Ectodermal cell (in vitro differentiated cells): ENCODE results near the gene NAA10.

ENCODE experiments used
- H3K27ac ChIP-seq: 2 replicates; pipeline ENCODE4 v1.7.0; 2013; ENCODE audit warnings: mild to moderate bottlenecking, low read depth, low read length; ENCODE audit not compliant: insufficient read depth, poor library complexity, severe bottlenecking
- H3K27me3 ChIP-seq: 2 replicates; pipeline ENCODE4 v1.7.0; 2013; ENCODE audit warnings: mild to moderate bottlenecking, low read length; ENCODE audit not compliant: insufficient read depth, control insufficient read depth, poor library complexity, severe bottlenecking
- H3K36me3 ChIP-seq: one replicate; pipeline ENCODE4 v1.7.0; 2013; ENCODE audit warnings: low read length; ENCODE audit not compliant: control insufficient read depth, insufficient read depth
- H3K4me1 ChIP-seq: one replicate; pipeline ENCODE4 v1.7.0; 2013; ENCODE audit warnings: low read length; ENCODE audit not compliant: control insufficient read depth, insufficient read depth
- H3K4me3 ChIP-seq: 2 replicates; pipeline ENCODE4 v1.7.0; 2013; ENCODE audit warnings: low read depth, low read length, control low read depth; ENCODE audit not compliant: insufficient read depth
- H3K9me3 ChIP-seq: 2 replicates; pipeline ENCODE4 v1.7.0; 2013; ENCODE audit warnings: mild to moderate bottlenecking, low read length, moderate library complexity; ENCODE audit not compliant: control insufficient read depth
- WGBS, 2 experiments: methylation state at CpG; one replicate each; pipeline ENCODE4 v1.1.7; 2013; ENCODE audit warnings: missing lambda C conversion rate in 2 of 2; 5-methylcytosine and 5-hydroxymethylcytosine counted together

The NAA10 gene

DNA sequence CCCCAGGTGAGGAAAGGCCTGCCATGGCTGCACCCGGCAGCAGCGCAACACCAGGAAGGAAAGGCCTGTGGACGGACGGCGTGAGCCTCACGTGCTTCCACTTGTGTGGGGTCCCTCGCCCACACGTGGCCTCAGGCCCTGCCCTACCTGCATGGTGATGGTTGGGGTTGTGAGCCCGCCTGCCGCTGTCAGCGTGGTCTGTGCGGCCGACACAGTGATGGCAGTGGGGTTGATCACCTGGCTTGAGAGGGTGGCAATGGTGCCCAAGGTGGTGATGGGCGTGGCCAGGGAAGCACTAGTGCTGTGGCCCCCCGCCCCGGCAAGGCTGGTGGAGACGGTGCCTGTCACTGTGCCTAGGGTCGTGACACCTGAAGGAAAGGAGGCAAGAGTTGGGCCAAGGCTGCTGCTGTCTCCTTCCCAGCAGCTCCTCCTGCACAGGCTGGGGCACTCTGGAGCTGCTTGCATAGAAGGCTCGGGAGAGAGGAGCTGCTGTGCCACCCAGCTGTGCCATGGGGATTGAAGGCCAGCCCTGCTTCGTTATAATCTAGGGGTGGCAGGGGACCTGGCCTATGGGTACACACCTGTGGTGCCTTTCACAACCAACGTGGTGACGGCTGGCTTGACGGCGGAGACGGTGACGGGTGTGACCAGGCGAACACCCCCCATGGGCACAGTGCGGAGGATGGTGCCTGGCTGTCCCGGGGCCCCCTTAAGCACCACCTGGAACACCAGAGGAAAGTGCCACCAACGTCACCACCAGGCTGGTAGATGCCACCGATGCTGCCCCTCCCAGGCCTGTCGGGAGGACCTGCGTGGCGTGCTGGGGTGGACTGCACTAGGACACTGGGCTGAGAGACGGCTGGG is 21.4 kb upstream of the NAA10 start:
- Histone ChIP-seq H3K4me3 (no peak overlapping the region), H3K9me3 (no peaks in the 10 kb centered on the region), H3K36me3 (peaks cover 27% of the 10 kb centered on the region), H3K4me1 (no peaks in the 10 kb centered on the region), H3K27me3 (no peaks in the 10 kb centered on the region), H3K27ac (no peak overlapping the region)
- WGBS, 2 experiments, result 95 to 96% methylated on average over 35 of the region's 35 CpGs

GRCh38 chrX:153955228-153955732 is 20.4 kb upstream of the NAA10 start:
- Histone ChIP-seq H3K4me3 (no peak overlapping the region), H3K27ac (no peak overlapping the region), H3K27me3 (no peaks in the 10 kb centered on the region), H3K9me3 (no peaks in the 10 kb centered on the region), H3K4me1 (no peaks in the 10 kb centered on the region), H3K36me3 (peaks cover 27% of the 10 kb centered on the region)
- 92 to 95% methylated on average over 12 of the region's 12 CpGs for WGBS, 2 experiments

GRCh38 chrX:153954558-153955227 is 19.9 kb upstream of the NAA10 start:
- Histone ChIP-seq H3K4me1 (no peaks in the 10 kb centered on the region), H3K27ac (no peak overlapping the region), H3K36me3 (peaks cover 25% of the 10 kb centered on the region), H3K4me3 (no peak overlapping the region), H3K9me3 (no peaks in the 10 kb centered on the region), H3K27me3 (no peaks in the 10 kb centered on the region)
- WGBS, 2 experiments, result 94 to 96% methylated on average over 44 of the region's 44 CpGs

- Histone ChIP-seq H3K36me3 (peaks cover 23% of the 10 kb centered on the region), H3K27ac (no peak overlapping the region), H3K4me1 (no peaks in the 10 kb centered on the region), H3K27me3 (no peaks in the 10 kb centered on the region), H3K9me3 (no peaks in the 10 kb centered on the region), H3K4me3 (no peak overlapping the region)
- WGBS, 2 experiments, result 95 to 96% methylated on average over 33 of the region's 33 CpGs
Measured at GRCh38 chrX:153953892-153954557, 19.2 kb upstream of the NAA10 start.

GRCh38 chrX:153953342-153953830 is 18.5 kb upstream of the NAA10 start:
- Histone ChIP-seq H3K27ac (no peak overlapping the region), H3K9me3 (no peaks in the 10 kb centered on the region), H3K36me3 (peaks cover 20% of the 10 kb centered on the region), H3K4me3 (no peak overlapping the region), H3K27me3 (no peaks in the 10 kb centered on the region), H3K4me1 (no peaks in the 10 kb centered on the region)
- 34 to 41% methylated on average over 33 of the region's 33 CpGs for WGBS, 2 experiments

- Histone ChIP-seq H3K4me1 (no peaks in the 10 kb centered on the region), H3K27me3 (no peaks in the 10 kb centered on the region), H3K27ac (no peak overlapping the region), H3K4me3 (no peak overlapping the region), H3K9me3 (no peaks in the 10 kb centered on the region), H3K36me3 (peaks cover 20% of the 10 kb centered on the region)
- WGBS, 2 experiments, result 96% methylated on average over 32 of the region's 32 CpGs
Measured at GRCh38 chrX:153952373-153953026, 17.7 kb upstream of the NAA10 start.

DNA sequence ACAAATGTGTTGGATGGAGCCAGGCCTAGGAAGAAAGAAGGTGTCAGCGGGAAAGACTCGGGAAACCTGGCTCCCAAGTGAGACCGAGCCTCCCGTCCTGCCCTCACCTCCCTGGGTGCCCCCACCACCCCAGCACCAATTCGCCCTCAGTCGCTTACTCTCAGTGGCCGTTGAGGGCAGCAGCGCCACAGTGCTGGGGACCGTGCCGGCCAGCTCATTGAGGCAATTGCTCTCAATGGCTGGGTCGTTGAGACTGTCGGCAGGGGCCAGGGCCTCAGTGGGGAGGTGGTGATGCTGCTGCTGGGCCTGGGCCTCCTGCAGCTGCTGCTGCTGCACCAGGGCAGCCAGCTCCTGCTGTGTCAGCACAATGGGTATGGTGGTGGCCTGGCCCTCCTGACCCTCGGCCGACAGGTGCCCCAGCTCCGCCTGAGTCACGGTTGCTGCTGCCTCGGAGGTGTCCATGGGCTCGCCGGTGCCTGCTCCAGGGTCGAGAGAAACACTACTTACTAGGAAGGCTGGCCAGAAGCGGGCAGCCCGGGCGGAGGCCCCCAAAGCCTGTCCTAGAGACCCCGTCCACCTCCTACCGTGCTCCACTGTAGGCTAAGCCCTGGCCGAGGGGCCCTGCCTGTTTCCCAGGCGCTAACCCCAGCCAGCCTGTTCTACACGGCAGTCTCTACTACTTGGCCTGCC is 17.0 kb upstream of the NAA10 start:
- Histone ChIP-seq H3K36me3 (peaks cover 19% of the 10 kb centered on the region), H3K4me3 (no peak overlapping the region), H3K4me1 (no peaks in the 10 kb centered on the region), H3K27me3 (no peaks in the 10 kb centered on the region), H3K9me3 (no peaks in the 10 kb centered on the region), H3K27ac (no peak overlapping the region)
- 94 to 95% methylated on average over 28 of the region's 28 CpGs for WGBS, 2 experiments

- Histone ChIP-seq H3K36me3 (peaks cover 14% of the 10 kb centered on the region), H3K4me3 (no peak overlapping the region), H3K9me3 (no peaks in the 10 kb centered on the region), H3K4me1 (no peaks in the 10 kb centered on the region), H3K27ac (no peak overlapping the region), H3K27me3 (no peaks in the 10 kb centered on the region)
- 89 to 90% methylated on average over 19 of the region's 19 CpGs for WGBS, 2 experiments
Measured at GRCh38 chrX:153950127-153950526, 15.3 kb upstream of the NAA10 start.
